A549 (cell line): ENCODE results near the gene EBF4.

Experiments
- CHD2 ChIP-seq: fragments of 150-350 bp; IDR thresholded peaks from 2 replicates; pipeline ENCODE4 v1.6.1; 2014; ENCODE audit warnings: low read length; ENCODE audit not compliant: partially characterized antibody
- CTCF ChIP-seq: fragments of >200 bp; sonication (Bioruptor Twin); formaldehyde crosslinking; IDR thresholded peaks from 3 replicates; pipeline ENCODE4 v1.5.1; 2016
- EHF ChIP-seq: fragments of 250-450 bp; sonication (Bioruptor Pico); IDR thresholded peaks from 2 replicates; pipeline ENCODE4 v1.5.0; 2020; ENCODE audit warnings: mild to moderate bottlenecking
- GATA3 ChIP-seq: IDR thresholded peaks from 2 replicates; pipeline ENCODE4 v1.6.1; 2012; ENCODE audit warnings: borderline replicate concordance
- HMGXB4 ChIP-seq: fragments of 250-450 bp; sonication (Bioruptor Pico); IDR thresholded peaks from 2 replicates; pipeline ENCODE4 v1.5.0; 2021; ENCODE audit warnings: mild to moderate bottlenecking, moderate library complexity, borderline replicate concordance
- MAX ChIP-seq: IDR thresholded peaks from 2 replicates; pipeline ENCODE4 v1.6.1; 2012
- POLR2A ChIP-seq: IDR thresholded peaks from 2 replicates; pipeline ENCODE4 v1.6.1; 2012; ENCODE audit warnings: mild to moderate bottlenecking, low read length
- RAD21 ChIP-seq, 2 experiments: fragments of >200 bp in 1 of 2; sonication (Bioruptor Twin) in 1 of 2; formaldehyde crosslinking in 1 of 2; IDR thresholded peaks in 1 of 2; conservative IDR thresholded peaks in 1 of 2; 2 replicates in 1 of 2; 3 replicates in 1 of 2; pipeline ENCODE4 v1.6.1; 2012 to 2018; ENCODE audit warnings: inconsistent platforms in 1 of 2
- SMC3 ChIP-seq: fragments of >200 bp; sonication (Bioruptor Twin); formaldehyde crosslinking; IDR thresholded peaks from 3 replicates; pipeline ENCODE4 v1.6.1; 2018; ENCODE audit warnings: inconsistent platforms
- ZFP36 ChIP-seq: fragments of 450-650 bp; IDR thresholded peaks from 2 replicates; pipeline ENCODE4 v1.6.1; 2014; ENCODE audit warnings: borderline replicate concordance; ENCODE audit not compliant: partially characterized antibody

- TF ChIP-seq CHD2 (no peak), CTCF (no peak), RAD21 (conservative IDR thresholded peaks at IDR 0.05 in 1 of 2, IDR thresholded peaks at IDR 0.05 in 1 of 2) (no peak), HMGXB4 (CRISPR knock-in tag) (no peak), GATA3 (no peak), POLR2A (no peak), SMC3 (no peak), EHF (no peak), MAX (no peak), ZFP36 (no peak)
Measured at GRCh38 chr20:2753461-2754040, 61.0 kb downstream of the EBF4 start.
